IMR-90 (cell line): ENCODE results near the gene PAGE2B.

Experiments used
- CEBPB ChIP-seq: IDR thresholded peaks from 2 replicates; pipeline ENCODE4 v1.6.1; 2012; ENCODE audit warnings: low read depth, low read length, improper control_type of control experiment
- CHD1 ChIP-seq: IDR thresholded peaks from 2 replicates; pipeline ENCODE4 v1.6.1; 2012; ENCODE audit warnings: low read depth, low read length, improper control_type of control experiment
- POLR2A ChIP-seq: IDR thresholded peaks from 2 replicates; pipeline ENCODE4 v1.6.1; 2012; ENCODE audit warnings: mild to moderate bottlenecking, low read depth, low read length
- TF ChIP-seq, protein P1 (sequence below): conservative IDR thresholded peaks from 2 replicates; pipeline ENCODE4 v1.5.1; 2012; ENCODE audit warnings: mild to moderate bottlenecking, low read depth, low read length, improper control_type of control experiment

DNA sequence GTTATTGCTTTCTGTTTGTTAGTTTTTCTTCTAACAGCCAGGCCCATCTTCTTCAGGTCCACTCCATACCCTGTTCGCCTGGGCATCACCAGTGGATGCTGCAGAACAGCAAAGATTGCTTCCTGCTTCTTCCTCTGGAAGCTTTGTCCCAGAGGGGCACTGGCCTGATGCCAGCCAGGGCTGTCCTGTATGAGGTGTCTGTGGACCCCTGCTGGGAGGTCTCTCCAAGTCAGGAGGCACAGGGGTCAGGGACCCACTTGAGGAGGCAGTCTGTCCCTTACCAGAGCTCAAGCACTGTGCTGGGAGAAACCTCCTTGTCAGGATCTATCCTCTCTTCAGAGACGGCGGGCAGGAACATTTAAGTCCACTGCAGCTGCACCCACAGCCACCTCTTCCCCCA is 2.5 kb upstream of the PAGE2B start:
- TF ChIP-seq, protein P1, sequence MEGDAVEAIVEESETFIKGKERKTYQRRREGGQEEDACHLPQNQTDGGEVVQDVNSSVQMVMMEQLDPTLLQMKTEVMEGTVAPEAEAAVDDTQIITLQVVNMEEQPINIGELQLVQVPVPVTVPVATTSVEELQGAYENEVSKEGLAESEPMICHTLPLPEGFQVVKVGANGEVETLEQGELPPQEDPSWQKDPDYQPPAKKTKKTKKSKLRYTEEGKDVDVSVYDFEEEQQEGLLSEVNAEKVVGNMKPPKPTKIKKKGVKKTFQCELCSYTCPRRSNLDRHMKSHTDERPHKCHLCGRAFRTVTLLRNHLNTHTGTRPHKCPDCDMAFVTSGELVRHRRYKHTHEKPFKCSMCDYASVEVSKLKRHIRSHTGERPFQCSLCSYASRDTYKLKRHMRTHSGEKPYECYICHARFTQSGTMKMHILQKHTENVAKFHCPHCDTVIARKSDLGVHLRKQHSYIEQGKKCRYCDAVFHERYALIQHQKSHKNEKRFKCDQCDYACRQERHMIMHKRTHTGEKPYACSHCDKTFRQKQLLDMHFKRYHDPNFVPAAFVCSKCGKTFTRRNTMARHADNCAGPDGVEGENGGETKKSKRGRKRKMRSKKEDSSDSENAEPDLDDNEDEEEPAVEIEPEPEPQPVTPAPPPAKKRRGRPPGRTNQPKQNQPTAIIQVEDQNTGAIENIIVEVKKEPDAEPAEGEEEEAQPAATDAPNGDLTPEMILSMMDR = no peak
- no peak for TF ChIP-seq CHD1
- no peak for TF ChIP-seq POLR2A
- no peak for TF ChIP-seq CEBPB
